ENCODE data around the gene CNPY1. TPM values are rescaled to one million over a fixed set of nuclear protein-coding genes. Genes with fewer than 3 reads are reported as not detected.

CNPY1 gene
- total RNA-seq, 3 donors from 2014 or later = 0.29 TPM; not detected in 2

- no peaks in the 10 kb centered on the region for H3K36me3 ChIP-seq
- no peak overlapping the region for H3K27ac ChIP-seq
- no peak for TF ChIP-seq POLR2AphosphoS5 (IDR thresholded peaks at IDR 0.05)
- no peak for TF ChIP-seq POLR2A (IDR thresholded peaks at IDR 0.05)
- no peak for TF ChIP-seq CTCF (IDR thresholded peaks at IDR 0.05)
- peaks cover 4 to 91% of the 10 kb centered on the region in 2 donors for H3K27me3 ChIP-seq
- no peak overlapping the region for H3K4me3 ChIP-seq
- no peaks in the 10 kb centered on the region for H3K9me3 ChIP-seq
- intact Hi-C loops (cut with DNase I; ENCODE audit: low total_unique reads) = no loop called here
- no peak for DNase-seq (ENCODE audit: low spot score in 2 of 2)
- no peaks in the 10 kb centered on the region for H3K4me1 ChIP-seq
These were observed 39.5 kb downstream of the CNPY1 start for GRCh38 chr7:155506854-155507337.

GRCh38 chr7:155505422-155505793 lies 41.0 kb downstream of the CNPY1 start:
- H3K27me3 ChIP-seq = peaks cover 4 to 91% of the 10 kb centered on the region in 2 donors

GRCh38 chr7:155497149-155497901 lies 49.0 kb downstream of the CNPY1 start:
- Histone ChIP-seq H3K36me3 (no peaks in the 10 kb centered on the region), H3K9me3 (no peaks in the 10 kb centered on the region), H3K4me1 (no peaks in the 10 kb centered on the region), H3K4me3 (no peak overlapping the region), H3K27me3 (peaks cover 0 to 57% of the 10 kb centered on the region in 2 donors), H3K27ac (no peak overlapping the region)
- DNase-seq (ENCODE audit: low spot score in 2 of 2) = no peak
- intact Hi-C loops (cut with DNase I; ENCODE audit: low total_unique reads) = no loop called here
- no peak for TF ChIP-seq POLR2AphosphoS5 (IDR thresholded peaks at IDR 0.05)

More at GRCh38 chr7:155505422-155505793, 41.0 kb downstream of the CNPY1 start:
- no peak for DNase-seq (ENCODE audit: low spot score in 2 of 2)
- TF ChIP-seq POLR2A (IDR thresholded peaks at IDR 0.05) (no peak), CTCF (IDR thresholded peaks at IDR 0.05) (no peak), POLR2AphosphoS5 (IDR thresholded peaks at IDR 0.05) (no peak)
- Histone ChIP-seq H3K27ac (no peak overlapping the region), H3K4me3 (no peak overlapping the region), H3K4me1 (no peaks in the 10 kb centered on the region), H3K9me3 (no peaks in the 10 kb centered on the region), H3K36me3 (no peaks in the 10 kb centered on the region)
- intact Hi-C loops (cut with DNase I; ENCODE audit: low total_unique reads) = no loop called here

GRCh38 chr7:155496267-155497005 lies 49.9 kb downstream of the CNPY1 start:
- intact Hi-C loops (cut with DNase I; ENCODE audit: low total_unique reads) = no loop called here
- H3K27me3 ChIP-seq = peaks cover 0 to 53% of the 10 kb centered on the region in 2 donors

More at GRCh38 chr7:155496267-155497005, 49.9 kb downstream of the CNPY1 start:
- no peak for TF ChIP-seq POLR2AphosphoS5 (IDR thresholded peaks at IDR 0.05)
- TF ChIP-seq POLR2A (IDR thresholded peaks at IDR 0.05) = no peak
- no peak for TF ChIP-seq CTCF (IDR thresholded peaks at IDR 0.05)
- Histone ChIP-seq H3K27ac (no peak overlapping the region), H3K36me3 (no peaks in the 10 kb centered on the region), H3K4me3 (no peak overlapping the region), H3K9me3 (no peaks in the 10 kb centered on the region), H3K4me1 (no peaks in the 10 kb centered on the region)
- no peak for DNase-seq (ENCODE audit: low spot score in 2 of 2)

All from breast epithelium (tissue), 4 donors.